GM15510 (cell line): ENCODE results near the gene DDX46.

Experiments
- POLR2A ChIP-seq: IDR thresholded peaks from 3 replicates; pipeline ENCODE4 v1.6.1; 2011; ENCODE audit warnings: borderline replicate concordance; ENCODE audit not compliant: insufficient read length; ENCODE audit errors: extremely low read depth

The DDX46 gene

DNA sequence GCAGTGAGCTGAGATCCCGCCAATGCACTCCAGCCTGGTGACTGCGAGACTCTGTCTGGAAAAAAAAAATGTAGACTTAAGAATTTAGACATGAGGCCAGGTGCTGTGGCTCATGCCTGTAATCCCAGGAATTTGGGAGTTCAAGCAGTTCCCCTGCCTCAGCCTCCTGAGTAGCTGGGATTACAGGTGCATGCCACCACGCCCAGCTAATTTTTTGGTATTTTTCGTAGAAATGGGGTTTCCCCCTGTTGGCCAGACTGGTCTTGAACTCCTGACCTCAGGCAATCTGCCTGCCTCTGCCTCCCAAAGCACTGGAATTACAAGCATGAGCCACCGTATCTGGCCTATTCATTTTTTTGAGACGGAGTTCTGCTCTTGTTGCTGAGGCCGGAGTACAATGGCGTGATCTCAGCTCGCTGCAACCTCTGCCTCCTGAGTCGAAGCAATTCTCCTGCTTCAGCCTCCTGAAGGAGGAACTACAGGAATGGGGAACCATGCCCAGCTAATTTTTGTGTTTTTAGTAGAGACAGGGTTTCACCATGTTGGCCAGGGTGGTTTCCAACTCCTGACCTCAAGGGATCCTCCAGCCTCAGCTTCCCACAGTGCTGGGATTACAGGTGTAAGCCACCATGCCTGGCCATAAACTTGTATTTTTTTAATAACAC, 14.0 kb downstream of the DDX46 start:
- TF ChIP-seq POLR2A, result no peak

- TF ChIP-seq POLR2A, result no peak
Measured at GRCh38 chr5:134777366-134777765, 18.8 kb downstream of the DDX46 start.

- TF ChIP-seq POLR2A, result no peak
Measured at GRCh38 chr5:134784241-134784920, 25.8 kb downstream of the DDX46 start.

- no peak for TF ChIP-seq POLR2A
Measured at GRCh38 chr5:134784946-134785620, 26.5 kb downstream of the DDX46 start.

GRCh38 chr5:134787692-134788091, 29.1 kb downstream of the DDX46 start:
- no peak for TF ChIP-seq POLR2A

DNA sequence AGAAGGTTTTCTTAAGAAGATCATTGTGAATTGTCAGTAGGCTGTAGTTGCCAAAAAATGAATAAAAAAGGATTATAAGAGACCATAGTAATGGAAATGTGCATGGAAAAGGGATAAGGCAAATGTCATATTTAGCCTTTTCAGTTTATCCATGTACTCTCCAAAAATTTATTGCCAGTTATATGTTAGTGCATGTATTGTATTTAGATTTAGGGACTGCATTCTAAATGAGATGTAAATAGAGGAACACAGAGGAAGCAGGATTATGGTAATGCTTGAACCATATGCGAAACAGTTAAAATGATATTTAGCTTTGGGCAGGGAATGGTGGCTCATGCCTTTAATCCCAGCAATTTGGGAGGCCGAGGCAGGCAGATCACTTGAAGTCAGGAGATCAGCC, 33.0 kb downstream of the DDX46 start:
- TF ChIP-seq POLR2A, result no peak

DNA sequence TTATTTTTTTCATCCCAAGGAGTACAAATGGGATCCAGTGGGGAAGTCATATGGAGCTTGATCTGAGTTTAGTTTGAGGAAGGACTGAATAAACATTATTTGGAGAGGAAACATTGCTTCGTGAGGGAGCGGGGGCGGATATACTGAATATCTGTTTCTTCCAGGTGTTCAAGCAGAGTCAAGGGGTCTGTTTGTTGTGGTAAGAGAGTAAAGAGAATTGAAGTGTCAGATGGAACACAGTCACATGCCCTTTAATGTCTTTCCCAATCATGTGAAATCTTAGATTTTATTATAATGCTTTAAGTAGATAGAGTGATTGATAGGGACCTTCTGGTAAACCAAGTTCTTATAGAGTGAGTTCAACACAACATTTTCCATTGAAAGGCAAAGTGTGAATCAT, 33.7 kb downstream of the DDX46 start:
- no peak for TF ChIP-seq POLR2A

GRCh38 chr5:134793111-134793510, 34.5 kb downstream of the DDX46 start:
- TF ChIP-seq POLR2A, result no peak

DNA sequence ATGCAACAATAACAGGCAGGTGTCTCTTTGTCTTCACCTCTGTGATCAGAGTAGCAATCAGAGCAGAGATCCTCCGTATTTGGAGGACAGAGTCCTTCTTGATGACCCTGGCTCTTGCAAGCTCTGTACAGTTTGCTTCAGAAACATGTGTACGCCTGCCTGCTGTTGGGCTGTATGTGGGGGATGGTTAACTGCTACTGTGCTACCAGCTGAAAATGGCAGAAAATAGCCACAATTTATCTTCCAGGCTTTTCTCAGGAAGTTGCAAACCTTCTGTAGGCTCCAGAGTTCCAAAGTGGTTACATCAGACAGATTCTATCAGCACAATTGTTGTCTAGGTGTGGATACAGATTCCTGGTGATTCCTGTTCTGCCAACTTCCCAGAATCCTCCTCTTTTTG, 35.5 kb downstream of the DDX46 start:
- no peak for TF ChIP-seq POLR2A

DNA sequence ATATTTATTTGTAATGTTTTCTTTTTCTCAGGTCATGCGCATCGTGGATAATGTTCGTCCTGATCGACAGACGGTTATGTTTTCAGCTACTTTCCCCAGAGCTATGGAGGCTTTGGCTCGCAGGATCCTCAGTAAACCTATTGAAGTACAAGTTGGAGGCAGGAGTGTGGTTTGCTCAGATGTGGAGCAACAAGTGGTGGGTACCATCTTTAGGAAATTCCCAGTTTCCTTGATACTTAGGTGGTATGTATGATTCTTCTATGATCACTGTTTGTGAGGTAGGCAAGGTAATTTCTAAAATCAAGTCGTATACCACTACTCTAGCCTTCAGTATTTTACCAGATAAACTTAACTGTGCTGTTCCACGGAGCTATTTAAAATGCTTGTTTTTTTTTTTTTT, 36.2 kb downstream of the DDX46 start:
- no peak for TF ChIP-seq POLR2A

GRCh38 chr5:134798468-134798867, 39.9 kb downstream of the DDX46 start:
- no peak for TF ChIP-seq POLR2A

DNA sequence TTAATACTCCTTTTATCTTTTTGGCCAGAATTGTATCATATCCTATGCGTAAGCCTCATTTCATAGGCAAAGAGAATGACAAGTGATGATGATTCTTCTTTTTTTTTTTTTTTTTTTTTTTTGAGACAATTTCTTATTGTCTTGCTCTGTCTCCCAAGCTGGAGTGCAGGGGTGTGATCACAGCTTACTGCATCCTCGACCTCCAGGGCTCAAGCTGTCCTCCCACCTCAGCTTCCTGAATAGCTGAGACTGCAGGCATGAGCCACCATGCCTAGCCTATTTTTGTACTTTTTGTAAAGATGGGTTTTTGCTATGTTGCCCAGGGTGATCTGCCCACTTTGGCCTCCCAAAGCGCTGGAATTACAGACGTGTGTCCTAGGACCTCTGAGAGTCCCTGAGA, 45.2 kb downstream of the DDX46 start:
- TF ChIP-seq POLR2A, result no peak

DNA sequence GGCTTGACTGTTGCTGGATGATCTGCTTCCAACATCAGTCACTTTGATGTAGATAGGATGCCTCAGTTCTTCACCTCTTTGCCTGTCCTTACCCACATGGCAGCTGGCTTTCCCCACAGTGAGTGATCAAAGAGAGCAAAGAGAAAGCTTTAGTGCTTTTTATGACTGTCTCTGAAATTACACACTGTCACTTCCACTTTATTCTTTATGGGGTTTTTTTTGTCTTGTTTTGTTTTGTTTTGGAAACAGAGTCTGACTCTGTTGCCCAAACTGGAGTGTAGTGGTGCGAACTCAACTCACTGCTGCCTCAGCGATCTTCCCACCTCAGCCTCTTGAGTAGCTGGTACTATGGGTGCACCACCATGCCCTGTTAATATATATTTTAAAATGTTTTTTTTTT, 54.8 kb downstream of the DDX46 start:
- TF ChIP-seq POLR2A, result no peak

- no peak for TF ChIP-seq POLR2A
Measured at GRCh38 chr5:134813827-134814226, 55.2 kb downstream of the DDX46 start.

GRCh38 chr5:134817006-134817405, 58.4 kb downstream of the DDX46 start:
- TF ChIP-seq POLR2A, result no peak

DNA sequence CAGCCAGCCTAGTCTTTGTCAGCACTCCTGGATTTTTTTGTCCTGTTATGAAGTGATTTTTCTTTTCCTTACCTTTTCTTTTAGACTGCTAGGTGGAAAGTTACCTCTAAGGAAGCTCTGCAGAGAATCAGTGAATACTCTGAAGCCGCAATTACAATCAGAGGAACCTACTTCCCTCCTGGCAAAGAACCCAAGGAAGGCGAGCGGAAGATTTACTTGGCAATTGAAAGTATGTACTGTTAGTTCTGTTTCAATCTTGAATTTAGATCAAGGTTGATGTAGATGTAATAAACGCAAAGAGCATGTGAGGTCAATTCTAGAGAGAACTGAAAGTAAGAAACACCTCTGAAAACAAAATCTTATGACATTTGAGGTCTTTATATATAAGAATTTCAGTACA, 60.2 kb downstream of the DDX46 start:
- TF ChIP-seq POLR2A, result no peak

GRCh38 chr5:134819407-134819963, 60.9 kb downstream of the DDX46 start:
- TF ChIP-seq POLR2A, result no peak

GRCh38 chr5:134821841-134822240, 63.3 kb downstream of the DDX46 start:
- no peak for TF ChIP-seq POLR2A
